HuH-7 (cell line): ENCODE results near the gene CPED1.

Experiments
- DNase-seq: peaks from one replicate; pipeline ENCODE4 v3.0.0; 2011; ENCODE audit warnings: low spot score

Gene CPED1

DNA sequence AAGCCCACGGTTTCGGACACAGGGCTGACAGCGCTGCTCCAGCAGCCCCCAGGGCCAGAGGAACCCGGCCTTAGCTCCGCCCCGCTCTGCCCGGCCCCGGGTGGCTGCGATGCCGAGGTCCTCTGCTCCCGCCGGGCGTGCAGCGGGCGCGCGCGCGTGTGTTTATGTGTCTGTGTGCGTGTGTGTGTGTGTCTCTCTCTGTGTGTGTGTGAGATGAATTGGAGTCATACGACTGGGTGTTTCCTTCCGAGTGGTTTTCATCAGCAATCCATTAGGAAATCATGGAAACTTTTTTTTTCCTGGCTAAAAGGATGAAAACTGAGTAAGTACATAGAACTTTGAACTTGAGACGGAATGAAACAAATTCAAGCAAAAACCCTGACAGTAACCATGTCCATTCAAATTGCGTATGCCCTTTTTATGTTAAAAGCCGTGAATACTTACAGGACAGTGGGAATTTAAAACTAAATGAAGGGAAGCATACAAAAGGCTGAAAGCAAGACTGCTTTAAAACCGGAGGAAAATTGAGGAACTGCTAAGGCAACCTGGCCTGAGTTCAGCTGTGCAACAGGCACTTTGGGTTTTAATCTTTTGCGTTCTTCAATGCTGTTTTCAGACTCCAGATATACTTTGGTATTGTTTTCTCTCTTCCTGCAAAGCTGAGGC, at the start of gene CPED1:
Gene CPED1 (plus strand): TSS at position 121 of the 666 bp plus-strand sequence. CDS start 911 bp downstream, outside the sequence.
- peak; percentile 65 for DNase-seq

GRCh38 chr7:120939345-120939744, 49.2 kb upstream of the CPED1 start:
- DNase-seq, result no peak

DNA sequence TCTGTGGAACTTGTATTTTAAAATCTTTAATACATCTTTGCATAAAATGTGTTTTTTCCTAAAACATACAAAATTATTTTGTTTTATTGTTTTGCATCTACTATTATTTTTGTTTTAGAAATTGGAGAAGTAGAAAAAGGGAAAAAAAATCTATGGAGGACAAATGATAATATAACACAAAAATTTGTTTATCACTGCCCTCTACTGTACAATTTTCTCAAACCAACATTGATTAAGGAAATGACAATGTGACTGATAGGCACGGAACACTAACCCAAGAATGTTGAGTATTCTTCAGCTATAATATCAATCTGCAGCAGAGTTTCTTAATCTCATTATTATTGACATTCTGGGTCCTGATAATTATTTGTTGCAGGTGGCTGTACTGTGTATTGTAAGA, 47.4 kb upstream of the CPED1 start:
- DNase-seq, result no peak

- no peak for DNase-seq
Observed at GRCh38 chr7:120941856-120942255, 46.7 kb upstream of the CPED1 start.

DNA sequence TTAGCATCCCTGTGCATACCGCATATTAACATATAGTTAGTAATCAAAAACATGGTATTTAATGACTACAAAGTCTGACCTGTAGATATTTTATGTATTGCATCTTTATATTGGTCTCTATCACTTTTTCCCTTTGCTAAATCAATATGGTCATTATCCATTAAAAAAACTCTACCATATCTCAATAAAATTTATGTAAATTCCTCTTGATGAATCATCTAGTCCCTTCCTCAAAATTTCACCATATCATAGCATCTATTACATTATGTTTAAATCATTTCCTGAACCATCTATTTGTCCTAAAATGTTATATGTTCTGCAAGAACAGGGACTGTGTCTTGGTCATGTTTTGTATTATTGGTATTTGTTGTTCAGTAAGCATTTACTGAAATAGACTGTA, 45.6 kb upstream of the CPED1 start:
- no peak for DNase-seq

DNA sequence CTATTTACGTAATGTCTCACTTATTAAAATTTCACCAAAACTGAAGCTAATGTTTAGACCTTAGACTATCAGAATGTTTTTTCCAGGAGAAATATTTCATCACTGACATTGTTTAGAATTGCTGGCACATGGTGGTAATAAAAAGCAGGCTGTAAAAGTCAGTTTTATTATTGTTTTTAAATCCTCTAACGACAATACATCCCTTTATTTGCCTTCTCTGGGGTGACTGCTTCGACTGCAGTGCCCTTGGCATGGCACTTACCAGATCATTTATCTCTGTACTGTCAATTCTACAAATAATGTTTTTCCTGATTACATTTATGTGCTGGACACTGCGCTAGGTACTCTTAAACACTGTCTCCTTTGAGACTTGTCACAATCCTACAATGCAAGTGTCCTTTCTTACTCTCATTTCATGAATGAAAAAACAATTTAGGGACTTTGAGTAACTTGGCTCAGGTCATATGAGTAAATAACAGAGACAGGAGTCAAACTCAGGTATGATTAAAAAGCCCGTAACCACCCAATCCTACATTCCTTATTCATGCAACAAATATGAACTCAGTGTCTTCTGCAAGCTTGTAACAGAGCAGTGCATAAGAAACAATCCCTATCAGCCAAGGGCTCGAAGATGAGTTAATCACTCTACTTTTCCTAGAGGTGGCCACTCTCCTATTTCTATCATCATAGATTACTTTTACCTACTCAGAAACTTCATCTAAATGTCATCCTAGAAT, 43.5 kb upstream of the CPED1 start:
- DNase-seq, result no peak

DNA sequence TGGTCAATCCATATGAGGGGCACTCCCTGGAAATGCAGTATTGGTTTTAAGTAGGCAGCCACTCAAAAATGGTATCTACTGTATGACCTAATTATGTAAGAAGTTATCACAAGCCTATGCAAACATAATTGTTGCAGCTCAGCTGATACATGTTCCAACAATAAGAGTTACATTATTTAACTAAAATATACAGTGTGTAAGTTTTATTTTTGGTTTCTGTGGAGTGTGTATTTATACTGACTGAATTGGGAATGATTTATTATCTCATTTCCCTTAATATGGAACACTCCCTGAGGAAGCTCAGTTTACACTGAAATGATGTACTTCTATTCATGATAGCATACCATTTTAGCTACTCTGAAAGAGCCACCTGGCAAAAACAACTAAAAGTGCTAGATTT, 40.5 kb upstream of the CPED1 start:
- DNase-seq, result no peak

DNA sequence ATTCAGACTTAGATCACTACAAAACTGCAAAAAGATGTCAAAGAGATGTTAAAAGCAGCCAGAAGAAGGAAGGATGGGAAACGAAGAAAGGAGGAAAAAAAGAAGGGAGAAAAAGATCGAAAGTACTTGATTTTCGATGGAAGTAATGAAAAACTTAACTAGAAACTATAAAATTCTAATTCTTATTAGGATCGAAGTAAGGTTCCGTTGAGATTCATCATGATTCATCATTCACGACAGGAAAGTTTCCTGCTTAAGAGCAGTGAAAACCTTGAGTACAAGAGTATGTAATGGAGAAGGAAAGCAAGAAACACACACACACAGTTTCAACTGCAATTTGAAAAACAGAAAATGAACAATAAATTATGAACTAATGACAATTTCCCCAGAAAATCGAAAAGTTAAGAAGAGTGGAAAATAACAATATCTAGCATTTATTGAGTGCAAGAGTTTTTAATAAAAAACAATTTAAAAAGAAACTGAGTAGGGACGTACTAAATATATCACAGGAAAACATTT, 39.1 kb upstream of the CPED1 start:
- DNase-seq, result no peak

DNA sequence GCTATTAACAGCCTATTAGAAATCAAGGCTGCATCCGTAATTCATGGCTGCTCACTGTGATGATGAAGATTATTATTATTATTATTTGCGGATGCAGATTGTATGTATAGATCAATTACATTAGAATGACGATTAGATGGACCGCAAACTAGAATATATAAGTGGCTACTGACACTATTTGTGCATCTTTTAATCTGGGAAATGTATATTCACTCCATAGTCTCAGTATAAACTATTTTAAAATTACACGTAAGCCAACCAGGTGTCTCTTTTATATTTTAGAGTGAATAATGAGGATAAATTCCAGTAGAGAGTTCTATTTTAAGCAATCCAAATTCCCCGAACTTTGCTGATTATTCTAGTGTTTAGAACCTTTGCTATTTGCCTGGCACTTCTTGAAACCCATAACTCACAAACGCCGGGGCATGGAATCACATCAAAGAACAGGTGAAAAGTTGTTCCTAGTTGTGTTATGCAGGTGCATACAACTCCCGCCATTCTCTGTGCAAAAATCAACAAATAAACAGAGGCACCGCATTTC, 38.4 kb upstream of the CPED1 start:
- no peak for DNase-seq

- peak; percentile 77 for DNase-seq
Observed at GRCh38 chr7:120950539-120951308, 37.8 kb upstream of the CPED1 start, which contains the start of gene ING3. Gene ING3, plus strand, starts transcription at chr7:120950777. Its CDS starts 120 bp downstream, at chr7:120950897.

DNA sequence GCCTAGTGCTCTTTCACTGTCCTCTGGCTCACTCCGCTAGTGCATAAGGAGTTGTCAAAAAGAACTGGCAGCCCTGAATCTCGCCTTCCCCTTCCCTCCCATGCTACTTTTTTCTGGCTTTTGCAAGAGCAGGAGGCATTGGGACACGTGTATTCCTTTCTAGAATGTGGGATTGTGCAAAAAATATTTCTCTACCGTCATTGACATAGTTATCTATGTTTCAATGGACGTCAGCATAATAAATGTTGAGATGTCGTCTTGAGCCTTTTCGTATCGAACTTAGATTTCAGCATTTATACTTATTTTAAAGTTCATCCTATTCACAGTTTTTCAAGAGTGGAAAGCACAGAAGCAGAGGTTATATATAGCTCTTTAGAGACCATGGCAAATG, 37.2 kb upstream of the CPED1 start:
- no peak for DNase-seq

DNA sequence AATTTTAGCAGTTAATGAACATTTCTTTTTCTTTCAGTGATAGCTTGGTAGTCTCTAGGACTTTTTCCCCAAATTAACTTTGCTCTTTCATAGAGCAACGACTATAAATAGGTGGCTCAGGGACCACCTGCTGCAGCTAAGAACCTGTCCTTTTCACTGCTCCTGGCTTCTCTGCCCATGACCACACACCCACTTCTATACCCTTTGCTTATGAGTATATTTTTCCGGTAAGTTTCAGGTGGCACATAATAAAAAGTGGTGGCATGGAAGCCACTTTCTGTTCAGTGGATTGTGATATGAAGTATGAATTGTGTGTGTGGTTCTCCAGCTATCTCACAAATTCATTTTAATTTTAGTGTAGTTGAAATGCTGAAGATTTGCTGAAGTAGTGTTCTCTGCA, 36.7 kb upstream of the CPED1 start:
- DNase-seq, result no peak

DNA sequence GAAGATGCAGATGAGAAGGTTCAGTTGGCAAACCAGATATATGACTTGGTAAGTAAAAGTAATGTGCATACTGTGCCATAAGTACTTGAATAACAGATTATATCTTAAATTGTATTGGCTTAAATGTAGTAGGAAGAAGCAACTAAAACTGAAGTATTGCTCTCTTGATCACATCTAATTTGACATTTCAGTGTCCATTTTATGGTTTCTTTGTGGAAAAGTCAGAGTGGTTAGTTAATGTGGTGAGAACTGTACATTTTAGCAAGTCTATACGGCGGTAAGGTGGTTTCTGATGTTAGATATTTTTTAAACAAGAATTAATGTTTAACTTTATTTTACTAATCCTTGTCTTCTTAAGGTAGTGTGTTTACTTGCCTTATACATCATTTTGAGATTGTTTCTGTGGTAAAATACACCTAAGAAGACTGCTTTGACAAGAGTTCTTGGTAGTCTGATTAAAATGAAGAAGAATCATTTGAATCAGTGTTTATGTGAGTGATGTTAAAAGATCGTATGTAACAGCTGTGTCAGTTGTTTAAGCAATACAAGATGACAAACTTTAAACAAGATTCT, 32.8 kb upstream of the CPED1 start:
- no peak for DNase-seq

GRCh38 chr7:120959929-120960484, 28.5 kb upstream of the CPED1 start:
- DNase-seq, result no peak

GRCh38 chr7:120960714-120961113, 27.8 kb upstream of the CPED1 start:
- DNase-seq, result no peak

- no peak for DNase-seq
Observed at GRCh38 chr7:120961638-120962173, 26.8 kb upstream of the CPED1 start.

DNA sequence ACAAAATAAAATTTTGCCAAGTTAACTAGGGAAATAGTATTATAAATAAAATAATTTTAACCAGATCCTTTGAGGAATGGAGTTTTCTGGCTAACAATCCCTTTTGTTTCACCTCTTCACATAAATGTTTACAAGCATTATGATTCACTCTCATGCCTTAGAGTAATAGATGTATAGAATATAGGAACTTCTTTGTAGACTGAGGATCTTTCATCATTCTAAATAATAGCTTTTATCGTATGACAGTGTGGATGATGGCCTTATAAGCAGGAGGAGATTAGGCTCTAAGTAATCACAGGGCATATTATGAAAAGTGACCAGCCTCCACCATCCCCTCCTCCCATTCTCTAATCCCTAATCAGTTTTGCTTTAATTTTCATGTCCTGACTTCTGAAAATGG, 24.4 kb upstream of the CPED1 start:
- no peak for DNase-seq

GRCh38 chr7:120966961-120967360, 21.6 kb upstream of the CPED1 start:
- DNase-seq, result no peak

GRCh38 chr7:120973849-120974248, 14.7 kb upstream of the CPED1 start:
- DNase-seq, result no peak

- DNase-seq, result no peak
Observed at GRCh38 chr7:120979765-120980499, 8.6 kb upstream of the CPED1 start.

DNA sequence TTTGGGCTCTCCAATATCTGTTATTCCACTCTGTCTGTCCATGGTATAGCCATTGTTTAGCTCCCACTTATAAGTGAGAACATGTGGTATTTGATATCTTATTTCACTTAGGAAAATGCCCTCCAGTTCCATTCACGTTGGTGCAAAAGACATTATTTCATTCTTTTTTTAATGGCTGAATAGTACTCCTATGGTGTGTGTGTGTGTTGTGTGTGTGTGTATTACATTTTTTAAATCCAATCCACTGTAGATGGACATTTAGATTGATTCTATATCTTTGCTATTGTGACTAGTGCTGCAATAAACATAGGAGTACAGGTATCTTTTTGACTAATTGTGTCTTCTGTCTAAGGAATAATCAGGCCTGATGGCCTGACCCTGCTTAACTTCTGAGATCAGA, 7.4 kb upstream of the CPED1 start:
- no peak for DNase-seq
